CD8-positive, alpha-beta memory T cell (primary cell): Measurements from ENCODE around the gene MARCKSL1. TPM values are rescaled to one million over a fixed set of nuclear protein-coding genes. Genes with fewer than 3 reads are reported as not detected.

Experiments
- CTCF ChIA-PET: fragments of 350-600 bp; sonication (Branson Sonifier 250); formaldehyde crosslinking; loops from one replicate; lab custom pipeline; 2021; ENCODE audit warnings: antibody characterized with exemption; lab: Charles Lee
- POLR2A ChIA-PET: fragments of 350-600 bp; sonication (Branson Sonifier 250); formaldehyde crosslinking; loops from one replicate; lab custom pipeline; 2021; ENCODE audit warnings: antibody characterized with exemption; lab: Charles Lee
- DNase-seq, 5 donors: peaks; one replicate each; pipeline versions ENCODE4 v3.0.0 to v3.0.0-alpha.2; 2020 to 2022; ENCODE audit warnings: mixed read lengths in 1 of 5
- H3K27ac ChIP-seq: one replicate; pipeline ENCODE4 v1.7.0; 2013; ENCODE audit warnings: low read depth, mild to moderate bottlenecking, low read length, moderate library complexity
- H3K27me3 ChIP-seq: 2 replicates; pipeline ENCODE4 v1.7.0; 2013; ENCODE audit warnings: low read length, mild to moderate bottlenecking; ENCODE audit not compliant: insufficient read depth, poor library complexity, severe bottlenecking
- H3K36me3 ChIP-seq: 2 replicates; pipeline ENCODE4 v1.7.0; 2013; ENCODE audit warnings: mild to moderate bottlenecking, low read length, moderate library complexity; ENCODE audit not compliant: insufficient read depth
- H3K4me1 ChIP-seq: 2 replicates; pipeline ENCODE4 v1.7.0; 2013; ENCODE audit warnings: mild to moderate bottlenecking, low read length, moderate library complexity; ENCODE audit not compliant: insufficient read depth
- H3K4me3 ChIP-seq: 2 replicates; pipeline ENCODE4 v1.7.0; 2013; ENCODE audit warnings: mild to moderate bottlenecking, low read length
- H3K9me3 ChIP-seq: 2 replicates; pipeline ENCODE4 v1.7.0; 2013; ENCODE audit warnings: mild to moderate bottlenecking, low read length
- H3K27ac Mint-ChIP-seq, 8 donors: one replicate each; pipeline ENCODE4 v1.8.0; 2020 to 2021; ENCODE audit warnings: mixed read lengths in 8 of 8, mild to moderate bottlenecking in 6 of 8, inconsistent platforms in 3 of 8, moderate library complexity in 3 of 8
- H3K27me3 Mint-ChIP-seq, 2 donors: one replicate each; pipeline ENCODE4 v1.8.0; 2020 to 2021; ENCODE audit warnings: mixed read lengths in 2 of 2, mild to moderate bottlenecking in 1 of 2, moderate library complexity in 1 of 2
- H3K36me3 Mint-ChIP-seq, 3 donors: one replicate each; pipeline ENCODE4 v1.8.0; 2020 to 2021; ENCODE audit warnings: mixed read lengths in 3 of 3, inconsistent platforms in 1 of 3, mild to moderate bottlenecking in 1 of 3
- H3K4me1 Mint-ChIP-seq, 3 donors: one replicate each; pipeline ENCODE4 v1.8.0; 2020 to 2021; ENCODE audit warnings: mixed read lengths in 3 of 3, inconsistent platforms in 1 of 3, mild to moderate bottlenecking in 1 of 3
- H3K4me3 Mint-ChIP-seq, 7 donors: one replicate each; pipeline ENCODE4 v1.8.0; 2020 to 2021; ENCODE audit warnings: mixed read lengths in 7 of 7, mild to moderate bottlenecking in 6 of 7, moderate library complexity in 4 of 7, inconsistent platforms in 2 of 7
- H3K9me3 Mint-ChIP-seq, 5 donors: one replicate each; pipeline ENCODE4 v1.8.0; 2020 to 2022; ENCODE audit warnings: mixed read lengths in 5 of 5, mild to moderate bottlenecking in 3 of 5, moderate library complexity in 2 of 5, inconsistent platforms in 1 of 5
- polyA plus RNA-seq: library from polyadenylated mRNA; unstranded; fragments of 300-500 nt; fragmentation: Illumina TruSeq; gene quantifications from one replicate; pipeline ENCODE4 v1.2.3, GENCODE V29; 2021
- total RNA-seq, 2 experiments: library from RNA; stranded (reverse); gene quantifications; one replicate each; pipeline ENCODE4 v1.2.3, GENCODE V29; 2021

The MARCKSL1 gene
- total and polyA plus RNA-seq, 3 experiments from 2014 or later = 11.6 to 45.8 (median 12.1) TPM

GRCh38 chr1:32331549-32331948 is 4.5 kb downstream of the MARCKSL1 start:
- Mint-ChIP-seq H3K4me1 (peaks cover 12 to 23% (median 17%) of the 10 kb centered on the region in 3 donors), H3K36me3 (peaks cover 7 to 72% (median 19%) of the 10 kb centered on the region in 3 donors), H3K9me3 (no peaks in the 10 kb centered on the region), H3K27me3 (peaks cover 0 to 5% of the 10 kb centered on the region in 2 donors), H3K4me3 (no peak overlapping the region), H3K27ac (peak overlapping the region in 3 of 8 donors; percentile 39 to 49 (median 43))
- Histone ChIP-seq H3K36me3 (peaks cover 50% of the 10 kb centered on the region), H3K9me3 (no peaks in the 10 kb centered on the region), H3K27me3 (no peaks in the 10 kb centered on the region), H3K4me3 (no peak overlapping the region), H3K4me1 (peaks cover 10% of the 10 kb centered on the region), H3K27ac (no peak overlapping the region)
- ChIA-PET CTCF (interaction anchor here (1.2 to 1.4 kb wide), 2 partner anchors 10 to 82 kb away, joined by 3 to 5 read pairs; no protein-coding TSS in a partner anchor), POLR2A (no interaction called here)
- no peak for DNase-seq

GRCh38 chr1:32330558-32331151 is 5.4 kb downstream of the MARCKSL1 start:
- Mint-ChIP-seq H3K9me3 (no peaks in the 10 kb centered on the region), H3K4me3 (no peak overlapping the region), H3K27ac (no peak overlapping the region), H3K27me3 (peaks cover 0 to 5% of the 10 kb centered on the region in 2 donors), H3K4me1 (peaks cover 12 to 20% (median 17%) of the 10 kb centered on the region in 3 donors), H3K36me3 (peaks cover 7 to 78% (median 19%) of the 10 kb centered on the region in 3 donors)
- DNase-seq = no peak
- H3K27me3 ChIP-seq = no peaks in the 10 kb centered on the region
- no peak overlapping the region for H3K4me3 ChIP-seq
- H3K27ac ChIP-seq = no peak overlapping the region
- H3K36me3 ChIP-seq = peaks cover 50% of the 10 kb centered on the region
- H3K4me1 ChIP-seq = peaks cover 8% of the 10 kb centered on the region
- POLR2A ChIA-PET = interaction anchor here (0.5 kb wide), 1 partner anchor 95 kb away, joined by 3 read pairs; no protein-coding TSS in a partner anchor
- CTCF ChIA-PET = no interaction called here
- no peaks in the 10 kb centered on the region for H3K9me3 ChIP-seq

GRCh38 chr1:32329931-32330466 is 6.0 kb downstream of the MARCKSL1 start:
- Mint-ChIP-seq H3K4me3 (no peak overlapping the region), H3K9me3 (no peaks in the 10 kb centered on the region), H3K27ac (peak overlapping the region in 5 of 8 donors; percentile 50 to 93 (median 76)), H3K36me3 (peaks cover 9 to 83% (median 25%) of the 10 kb centered on the region in 3 donors), H3K27me3 (peaks cover 0 to 5% of the 10 kb centered on the region in 2 donors), H3K4me1 (peaks cover 16 to 24% (median 20%) of the 10 kb centered on the region in 3 donors)
- Histone ChIP-seq H3K4me1 (peaks cover 7% of the 10 kb centered on the region), H3K36me3 (peaks cover 56% of the 10 kb centered on the region), H3K9me3 (no peaks in the 10 kb centered on the region), H3K27me3 (no peaks in the 10 kb centered on the region), H3K27ac (no peak overlapping the region), H3K4me3 (no peak overlapping the region)
- POLR2A ChIA-PET = no interaction called here
- CTCF ChIA-PET = no interaction called here
- no peak for DNase-seq

- ChIA-PET CTCF (no interaction called here), POLR2A (no interaction called here)
- H3K4me3 Mint-ChIP-seq = no peak overlapping the region
Measured at GRCh38 chr1:32327204-32327603, 8.8 kb downstream of the MARCKSL1 start.

GRCh38 chr1:32321712-32322291 is 14.2 kb downstream of the MARCKSL1 start:
- no peaks in the 10 kb centered on the region for H3K9me3 ChIP-seq
- Mint-ChIP-seq H3K36me3 (peaks cover 3 to 53% (median 9%) of the 10 kb centered on the region in 3 donors), H3K27ac (peak overlapping the region; percentile 82 to 98 (median 93)), H3K9me3 (no peaks in the 10 kb centered on the region), H3K4me3 (peak overlapping the region; percentile 41 to 86 (median 76)), H3K27me3 (no peaks in the 10 kb centered on the region), H3K4me1 (peaks cover 31 to 52% (median 41%) of the 10 kb centered on the region in 3 donors)
- no peaks in the 10 kb centered on the region for H3K27me3 ChIP-seq
- H3K4me1 ChIP-seq = peaks cover 49% of the 10 kb centered on the region
- peak overlapping the region; percentile 0 for H3K27ac ChIP-seq
- ChIA-PET POLR2A (interaction anchor here (0.8 to 1.6 kb wide), 7 partner anchors 10 to 67 kb away, joined by 3 to 28 read pairs (median 5); partner anchors contain the start of genes HDAC1 and MARCKSL1), CTCF (interaction anchor here (0.6 to 2.0 kb wide), 13 partner anchors 10 to 142 kb away, joined by 3 to 12 read pairs (median 4); partner anchors contain the start of genes HDAC1, MARCKSL1 and TXLNA)
- peak in 2 of 5 donors; percentile 49 to 52 for DNase-seq
- H3K4me3 ChIP-seq = peak overlapping the region; percentile 26
- peaks cover 22% of the 10 kb centered on the region for H3K36me3 ChIP-seq

More at GRCh38 chr1:32327204-32327603, 8.8 kb downstream of the MARCKSL1 start:
- Mint-ChIP-seq H3K27me3 (peaks cover 0 to 3% of the 10 kb centered on the region in 2 donors), H3K9me3 (no peaks in the 10 kb centered on the region), H3K27ac (peak overlapping the region in 1 of 8 donors; percentile 78), H3K4me1 (peaks cover 17 to 28% (median 21%) of the 10 kb centered on the region in 3 donors), H3K36me3 (peaks cover 10 to 80% (median 24%) of the 10 kb centered on the region in 3 donors)
- Histone ChIP-seq H3K4me3 (no peak overlapping the region), H3K36me3 (peaks cover 64% of the 10 kb centered on the region), H3K9me3 (no peaks in the 10 kb centered on the region), H3K27me3 (no peaks in the 10 kb centered on the region), H3K4me1 (peaks cover 28% of the 10 kb centered on the region), H3K27ac (no peak overlapping the region)
- no peak for DNase-seq

GRCh38 chr1:32318127-32318869 is 17.7 kb downstream of the MARCKSL1 start:
- Mint-ChIP-seq H3K4me1 (peaks cover 34 to 49% (median 48%) of the 10 kb centered on the region in 3 donors), H3K27me3 (no peaks in the 10 kb centered on the region), H3K4me3 (no peak overlapping the region), H3K9me3 (no peaks in the 10 kb centered on the region), H3K27ac (peak overlapping the region in 5 of 8 donors; percentile 15 to 70 (median 50)), H3K36me3 (peaks cover 0 to 43% (median 4%) of the 10 kb centered on the region in 3 donors)
- H3K27ac ChIP-seq = no peak overlapping the region
- no peaks in the 10 kb centered on the region for H3K9me3 ChIP-seq
- no peak for DNase-seq
- CTCF ChIA-PET = no interaction called here
- no peak overlapping the region for H3K4me3 ChIP-seq
- H3K27me3 ChIP-seq = no peaks in the 10 kb centered on the region
- peaks cover 14% of the 10 kb centered on the region for H3K36me3 ChIP-seq
- peaks cover 32% of the 10 kb centered on the region for H3K4me1 ChIP-seq
- POLR2A ChIA-PET = interaction anchor here (1.4 kb wide), 1 partner anchor 77 kb away, joined by 3 read pairs; no protein-coding TSS in a partner anchor

- Mint-ChIP-seq H3K36me3 (peaks cover 0 to 41% (median 4%) of the 10 kb centered on the region in 3 donors), H3K27me3 (no peaks in the 10 kb centered on the region), H3K27ac (peak overlapping the region in 3 of 8 donors; percentile 17 to 76 (median 18)), H3K9me3 (no peaks in the 10 kb centered on the region), H3K4me3 (no peak overlapping the region), H3K4me1 (peaks cover 25 to 44% (median 40%) of the 10 kb centered on the region in 3 donors)
- Histone ChIP-seq H3K4me3 (no peak overlapping the region), H3K27me3 (no peaks in the 10 kb centered on the region), H3K9me3 (no peaks in the 10 kb centered on the region), H3K4me1 (peaks cover 20% of the 10 kb centered on the region), H3K36me3 (peaks cover 14% of the 10 kb centered on the region), H3K27ac (no peak overlapping the region)
- no peak for DNase-seq
- POLR2A ChIA-PET = interaction anchor here (1.4 kb wide), 1 partner anchor 76 kb away, joined by 3 read pairs; no protein-coding TSS in a partner anchor
- CTCF ChIA-PET = interaction anchor here (1.0 kb wide), 1 partner anchor 68 kb away, joined by 3 read pairs; no protein-coding TSS in a partner anchor
Measured at GRCh38 chr1:32316903-32317277, 19.1 kb downstream of the MARCKSL1 start.
